CD4-positive, alpha-beta T cell (primary cell): ENCODE results near the gene UBL4A. TPM values are rescaled to one million over a fixed set of nuclear protein-coding genes. Genes with fewer than 3 reads are reported as not detected.

Experiments used
- ATAC-seq: fragments of 200-7000 bp; cut with Tn5 transposase; one replicate; pipeline ENCODE4 v1.10.0; 2022; ENCODE audit warnings: mild to moderate bottlenecking; ENCODE audit not compliant: poor library complexity
- CTCF ChIA-PET: fragments of 350-600 bp; sonication (Branson Sonifier 250); formaldehyde crosslinking; loops from one replicate; lab custom pipeline; 2021; ENCODE audit warnings: antibody characterized with exemption, inconsistent platforms; lab: Charles Lee
- POLR2A ChIA-PET: fragments of 350-600 bp; sonication (Branson Sonifier 250); formaldehyde crosslinking; loops from one replicate; lab custom pipeline; 2021; ENCODE audit warnings: antibody characterized with exemption, inconsistent platforms; lab: Charles Lee
- DNase-seq, 14 experiments: peaks; one replicate each; pipeline ENCODE4 v3.0.0-alpha.2; 2013 to 2020; ENCODE audit warnings: mixed read lengths in 2 of 14
- H3K27ac ChIP-seq, 2 donors: one replicate each; pipeline versions ENCODE4 v1.5.1 to v1.7.0; 2013; ENCODE audit warnings: low read length in 2 of 2, low read depth in 1 of 2, mild to moderate bottlenecking in 1 of 2
- H3K27me3 ChIP-seq, 2 experiments: 1 replicate in 1 of 2; 2 replicates in 1 of 2; pipeline versions ENCODE4 v1.6.1 to v1.7.0; 2013; ENCODE audit warnings: low read length in 2 of 2, control low read depth in 1 of 2, mild to moderate bottlenecking in 1 of 2, moderate library complexity in 1 of 2; ENCODE audit not compliant: insufficient read depth in 2 of 2, control insufficient read depth in 1 of 2
- H3K36me3 ChIP-seq: one replicate; pipeline ENCODE4 v1.6.1; 2013; ENCODE audit warnings: low read length, control low read depth; ENCODE audit not compliant: insufficient read depth
- H3K4me1 ChIP-seq: one replicate; pipeline ENCODE4 v1.6.1; 2013; ENCODE audit warnings: low read length, control low read depth; ENCODE audit not compliant: insufficient read depth
- H3K4me3 ChIP-seq: one replicate; pipeline ENCODE4 v1.5.1; 2013; ENCODE audit warnings: mild to moderate bottlenecking, low read length, moderate library complexity
- H3K9me3 ChIP-seq, 2 experiments: 1 replicate in 1 of 2; 2 replicates in 1 of 2; pipeline versions ENCODE4 v1.6.1 to v1.7.0; 2013; ENCODE audit warnings: low read length in 2 of 2, mild to moderate bottlenecking in 2 of 2, control low read depth in 1 of 2, moderate library complexity in 1 of 2; ENCODE audit not compliant: control insufficient read depth in 1 of 2, insufficient read depth in 1 of 2
- H3K27ac Mint-ChIP-seq: one replicate; pipeline ENCODE4 v1.8.0; 2020; ENCODE audit warnings: mixed read lengths
- H3K27me3 Mint-ChIP-seq: one replicate; pipeline ENCODE4 v1.8.0; 2021; ENCODE audit warnings: mixed read lengths
- H3K36me3 Mint-ChIP-seq: one replicate; pipeline ENCODE4 v1.8.0; 2021; ENCODE audit warnings: low read depth, mixed read lengths
- H3K4me1 Mint-ChIP-seq: one replicate; pipeline ENCODE4 v1.8.0; 2021; ENCODE audit warnings: low read depth, mixed read lengths
- H3K4me3 Mint-ChIP-seq: one replicate; pipeline ENCODE4 v1.8.0; 2020; ENCODE audit warnings: mild to moderate bottlenecking, mixed read lengths
- H3K9me3 Mint-ChIP-seq: one replicate; pipeline ENCODE4 v1.8.0; 2020; ENCODE audit warnings: mixed read lengths
- CTCF ChIP-seq: fragments of 200-600 bp; IDR thresholded peaks from one replicate; pipeline ENCODE4 v1.8.0; 2022; ENCODE audit warnings: antibody characterized with exemption, mild to moderate bottlenecking
- intact Hi-C, 2 experiments: fragments of 100-400 bp; cut with DNase I in 1 of 2; cut with micrococcal nuclease in 1 of 2; formaldehyde crosslinking; loops; one replicate each; pipeline versions ENCODE4 v1.15.1 to v1.9.0; 2023 to 2025; cut with DNase I, micrococcal nuclease
- total RNA-seq, 174 experiments: library from RNA in 2 of 174; stranded (reverse) in 2 of 174; gene quantifications; one replicate each; pipeline ENCODE4 v1.2.3 and lab custom pipeline; 2021 to 2026

The UBL4A gene
- total RNA-seq, 2 experiments from 2014 or later, result 6.6 to 8.9 TPM

GRCh38 chrX:154486052-154486395 lies 391 bp downstream of the UBL4A start:
- Mint-ChIP-seq H3K9me3 (no peaks in the 10 kb centered on the region), H3K27me3 (no peaks in the 10 kb centered on the region), H3K4me3 (peak overlapping the region; percentile 25), H3K4me1 (peaks cover 13% of the 10 kb centered on the region), H3K36me3 (peaks cover 4% of the 10 kb centered on the region), H3K27ac (no peak overlapping the region)
- ATAC-seq, result peak; percentile 11
- no peaks in the 10 kb centered on the region for H3K9me3 ChIP-seq
- ChIA-PET POLR2A (interaction anchor here (1.0 to 3.0 kb wide), 7 partner anchors 28 to 88 kb away, joined by 3 to 18 read pairs (median 5); partner anchors contain the start of genes ATP6AP1, FAM3A, PLXNA3 and RPL10), CTCF (no interaction called here)
- peak overlapping the region; percentile 53 for H3K4me3 ChIP-seq
- TF ChIP-seq CTCF, result no peak
- peak in 10 of 14 experiments; percentile 7 to 70 (median 39) for DNase-seq
- peaks cover 16% of the 10 kb centered on the region for H3K36me3 ChIP-seq
- no peaks in the 10 kb centered on the region for H3K27me3 ChIP-seq
- intact Hi-C loops, result loop anchor here in 1 of 2 experiments (10.0 kb wide), 1 partner anchor 51 kb away; the partner anchor contains the start of gene GDI1
- H3K27ac ChIP-seq, result no peak overlapping the region
- H3K4me1 ChIP-seq, result peaks cover 54% of the 10 kb centered on the region

- peak overlapping the region; percentile 27 for H3K27ac Mint-ChIP-seq
- Histone ChIP-seq H3K4me1 (peaks cover 51% of the 10 kb centered on the region), H3K27me3 (no peaks in the 10 kb centered on the region), H3K4me3 (peak overlapping the region; percentile 53), H3K27ac (peak overlapping the region in 1 of 2 donors; percentile 13), H3K36me3 (peaks cover 16% of the 10 kb centered on the region), H3K9me3 (no peaks in the 10 kb centered on the region)
- peaks cover 9% of the 10 kb centered on the region for H3K4me1 Mint-ChIP-seq
- CTCF ChIA-PET, result no interaction called here
- no peaks in the 10 kb centered on the region for H3K27me3 Mint-ChIP-seq
- H3K9me3 Mint-ChIP-seq, result no peaks in the 10 kb centered on the region
- no peak for TF ChIP-seq CTCF
- no peak for ATAC-seq
- DNase-seq, result no peak
- H3K36me3 Mint-ChIP-seq, result no peaks in the 10 kb centered on the region
- intact Hi-C loops, result loop anchor here (2.0 to 10.0 kb wide), 2 partner anchors 49 to 51 kb away; partner anchors contain the start of gene GDI1 (in 2 of the 2)
- POLR2A ChIA-PET, result interaction anchor here (1.0 to 3.0 kb wide), 8 partner anchors 28 to 88 kb away, joined by 3 to 18 read pairs (median 4); partner anchors contain the start of genes ATP6AP1, FAM3A, PLXNA3 and RPL10
- peak overlapping the region; percentile 72 for H3K4me3 Mint-ChIP-seq
Observed at GRCh38 chrX:154485150-154486051, 1.0 kb downstream of the UBL4A start.

GRCh38 chrX:154484255-154485149 lies 1.9 kb downstream of the UBL4A start:
- TF ChIP-seq CTCF, result no peak
- no peak overlapping the region for H3K27ac Mint-ChIP-seq
- intact Hi-C loops, result loop anchor here (2.0 to 10.0 kb wide), 2 partner anchors 48 to 50 kb away; partner anchors contain the start of gene GDI1 (in 2 of the 2)

More at GRCh38 chrX:154484255-154485149, 1.9 kb downstream of the UBL4A start:
- Histone ChIP-seq H3K4me1 (peaks cover 50% of the 10 kb centered on the region), H3K27ac (no peak overlapping the region), H3K36me3 (peaks cover 16% of the 10 kb centered on the region), H3K9me3 (no peaks in the 10 kb centered on the region), H3K4me3 (no peak overlapping the region), H3K27me3 (no peaks in the 10 kb centered on the region)
- ChIA-PET POLR2A (interaction anchor here (1.2 to 3.0 kb wide), 3 partner anchors 31 to 73 kb away, joined by 3 to 18 read pairs (median 4); partner anchors contain the start of genes FAM3A and TAFAZZIN), CTCF (no interaction called here)
- Mint-ChIP-seq H3K9me3 (no peaks in the 10 kb centered on the region), H3K27me3 (no peaks in the 10 kb centered on the region), H3K4me1 (peaks cover 8% of the 10 kb centered on the region), H3K36me3 (no peaks in the 10 kb centered on the region), H3K4me3 (no peak overlapping the region)
- DNase-seq, result peak in 2 of 14 experiments; percentile 18 to 46
- no peak for ATAC-seq
